H1 (cell line): ENCODE measurements around the gene DHRS12.

Source experiments
- BACH1 ChIP-seq: IDR thresholded peaks from 2 replicates; pipeline ENCODE4 v1.6.1; 2012; ENCODE audit warnings: low read length, improper control_type of control experiment
- CEBPB ChIP-seq: IDR thresholded peaks from 2 replicates; pipeline ENCODE4 v1.6.1; 2012; ENCODE audit warnings: low read depth, low read length
- EGR1 ChIP-seq: IDR thresholded peaks from 2 replicates; pipeline ENCODE4 v1.6.1; 2011; ENCODE audit warnings: low read depth, low read length, borderline replicate concordance
- EP300 ChIP-seq, 2 experiments: IDR thresholded peaks; 1 replicate in 1 of 2; 2 replicates in 1 of 2; pipeline ENCODE4 v1.6.1; 2011 to 2012; ENCODE audit warnings: low read depth in 2 of 2, low read length in 2 of 2, mild to moderate bottlenecking in 2 of 2, borderline replicate concordance in 1 of 2, inconsistent platforms in 1 of 2, moderate library complexity in 1 of 2
- EZH2 ChIP-seq: fragments of 200-600 bp; sonication (generic); IDR thresholded peaks from 2 replicates; pipeline ENCODE4 v1.7.1; 2012; ENCODE audit warnings: low read depth, mild to moderate bottlenecking, moderate library complexity, low read length, inconsistent platforms; ENCODE audit not compliant: severe bottlenecking
- GABPA ChIP-seq: IDR thresholded peaks from 2 replicates; pipeline ENCODE4 v1.6.1; 2011; ENCODE audit warnings: mild to moderate bottlenecking, low read length, moderate library complexity, borderline replicate concordance; ENCODE audit not compliant: insufficient read depth
- POLR2A ChIP-seq, 2 experiments: IDR thresholded peaks; 1 replicate in 1 of 2; 2 replicates in 1 of 2; pipeline ENCODE4 v1.6.1; 2011; ENCODE audit warnings: low read depth in 2 of 2, low read length in 2 of 2, mild to moderate bottlenecking in 2 of 2; ENCODE audit errors: control extremely low read depth in 1 of 2
- POLR2AphosphoS5 ChIP-seq: IDR thresholded peaks from 2 replicates; pipeline ENCODE4 v1.6.1; 2011; ENCODE audit warnings: low read depth, low read length
- RFX5 ChIP-seq: IDR thresholded peaks from 2 replicates; pipeline ENCODE4 v1.6.1; 2011; ENCODE audit warnings: low read depth, low read length, improper control_type of control experiment, borderline replicate concordance
- SIRT6 ChIP-seq: IDR thresholded peaks from one replicate; pipeline ENCODE4 v1.7.1; 2012; ENCODE audit warnings: low read length, inconsistent platforms
- SP2 ChIP-seq: IDR thresholded peaks from 2 replicates; pipeline ENCODE4 v1.6.1; 2012; ENCODE audit warnings: mild to moderate bottlenecking, low read length, inconsistent platforms
- YY1 ChIP-seq: IDR thresholded peaks from 2 replicates; pipeline ENCODE4 v1.6.1; 2011; ENCODE audit warnings: low read depth, mild to moderate bottlenecking, low read length
- TF ChIP-seq, protein P1 (sequence below), 3 experiments: IDR thresholded peaks; 1 replicate in 2 of 3; 2 replicates in 1 of 3; pipeline versions ENCODE4 v1.5.1 to v1.6.1; 2011; ENCODE audit warnings: low read length in 3 of 3, mild to moderate bottlenecking in 3 of 3, inconsistent platforms in 2 of 3, low read depth in 1 of 3, moderate library complexity in 1 of 3; ENCODE audit not compliant: insufficient read depth in 1 of 3; ENCODE audit errors: control extremely low read depth in 1 of 3
- TF ChIP-seq, protein P2 (sequence below): IDR thresholded peaks from 2 replicates; pipeline ENCODE4 v1.6.1; 2012; ENCODE audit warnings: inconsistent platforms

DNA sequence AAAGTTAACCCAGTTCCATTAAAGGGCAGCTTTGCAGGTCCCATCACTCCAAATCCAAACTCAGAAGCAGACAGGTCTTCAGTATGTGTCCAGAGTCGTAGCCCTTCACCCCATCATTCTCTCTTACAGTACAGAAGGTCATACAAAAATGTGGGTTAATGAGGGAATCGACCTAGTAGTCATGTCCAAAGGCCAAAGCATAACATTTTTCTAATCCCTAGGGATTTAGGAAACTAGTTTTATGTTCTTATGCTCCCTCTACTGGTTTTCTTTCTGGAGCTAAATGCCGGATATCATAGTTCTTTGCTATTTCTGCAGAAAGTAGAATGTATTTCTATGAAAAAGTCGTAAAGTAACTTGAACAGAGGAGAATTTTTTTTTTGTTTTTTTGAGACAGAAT lies 72.2 kb downstream of the DHRS12 start:
- TF ChIP-seq POLR2A (IDR thresholded peaks at IDR 0.05; ENCODE audit: control extremely low read depth in 1 of 2, low read depth in 2 of 2, low read length in 2 of 2) (no peak), CEBPB (no peak), EZH2 (no peak), RFX5 (no peak), SP2 (no peak), BACH1 (no peak), EP300 (IDR thresholded peaks at IDR 0.05; ENCODE audit: borderline replicate concordance in 1 of 2, low read depth in 2 of 2, low read length in 2 of 2) (no peak), POLR2AphosphoS5 (no peak), GABPA (no peak), EGR1 (no peak), YY1 (no peak), SIRT6 (no peak)
- TF ChIP-seq, protein P1, sequence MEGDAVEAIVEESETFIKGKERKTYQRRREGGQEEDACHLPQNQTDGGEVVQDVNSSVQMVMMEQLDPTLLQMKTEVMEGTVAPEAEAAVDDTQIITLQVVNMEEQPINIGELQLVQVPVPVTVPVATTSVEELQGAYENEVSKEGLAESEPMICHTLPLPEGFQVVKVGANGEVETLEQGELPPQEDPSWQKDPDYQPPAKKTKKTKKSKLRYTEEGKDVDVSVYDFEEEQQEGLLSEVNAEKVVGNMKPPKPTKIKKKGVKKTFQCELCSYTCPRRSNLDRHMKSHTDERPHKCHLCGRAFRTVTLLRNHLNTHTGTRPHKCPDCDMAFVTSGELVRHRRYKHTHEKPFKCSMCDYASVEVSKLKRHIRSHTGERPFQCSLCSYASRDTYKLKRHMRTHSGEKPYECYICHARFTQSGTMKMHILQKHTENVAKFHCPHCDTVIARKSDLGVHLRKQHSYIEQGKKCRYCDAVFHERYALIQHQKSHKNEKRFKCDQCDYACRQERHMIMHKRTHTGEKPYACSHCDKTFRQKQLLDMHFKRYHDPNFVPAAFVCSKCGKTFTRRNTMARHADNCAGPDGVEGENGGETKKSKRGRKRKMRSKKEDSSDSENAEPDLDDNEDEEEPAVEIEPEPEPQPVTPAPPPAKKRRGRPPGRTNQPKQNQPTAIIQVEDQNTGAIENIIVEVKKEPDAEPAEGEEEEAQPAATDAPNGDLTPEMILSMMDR (IDR thresholded peaks at IDR 0.05; ENCODE audit: control extremely low read depth in 1 of 3, insufficient read depth in 1 of 3, low read depth in 1 of 3, low read length in 3 of 3): no peak
- TF ChIP-seq, protein P2, sequence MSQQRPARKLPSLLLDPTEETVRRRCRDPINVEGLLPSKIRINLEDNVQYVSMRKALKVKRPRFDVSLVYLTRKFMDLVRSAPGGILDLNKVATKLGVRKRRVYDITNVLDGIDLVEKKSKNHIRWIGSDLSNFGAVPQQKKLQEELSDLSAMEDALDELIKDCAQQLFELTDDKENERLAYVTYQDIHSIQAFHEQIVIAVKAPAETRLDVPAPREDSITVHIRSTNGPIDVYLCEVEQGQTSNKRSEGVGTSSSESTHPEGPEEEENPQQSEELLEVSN: no peak
